ENCODE measurements around the gene SPRYD7.

The SPRYD7 gene

GRCh38 chr13:49897713-49898112, 38.4 kb downstream of the SPRYD7 start:
- H2AFZ ChIP-seq (ENCODE audit: low read length, unreplicated experiment): no peak overlapping the region

DNA sequence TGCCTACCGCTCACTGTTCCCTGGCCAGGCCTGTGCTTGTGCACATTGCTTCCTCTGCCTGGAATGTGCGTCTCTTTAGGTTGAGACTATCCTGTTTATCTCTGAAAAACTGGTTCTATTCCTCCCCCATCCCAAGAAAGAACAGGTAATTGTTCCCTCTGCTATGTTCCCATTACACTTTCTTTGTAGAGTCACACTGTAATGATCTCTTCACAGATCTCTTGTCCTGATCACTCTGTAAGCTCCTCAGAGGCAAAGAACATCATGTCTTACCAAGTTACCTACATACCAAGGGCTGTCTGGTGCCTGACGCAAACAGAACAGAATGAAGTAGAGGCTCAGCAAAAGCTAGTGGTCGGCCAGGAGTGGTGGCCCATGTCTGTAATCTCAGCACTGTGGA, 40.3 kb downstream of the SPRYD7 start:
- no peaks in the 10 kb centered on the region for H3K36me3 ChIP-seq (ENCODE audit: insufficient read depth, low read length)
- no peaks in the 10 kb centered on the region for H3K27me3 ChIP-seq (ENCODE audit: insufficient read depth, low read length)
- H3K4me3 ChIP-seq (ENCODE audit: low read depth, low read length): no peak overlapping the region
- H3K4me1 ChIP-seq (ENCODE audit: control insufficient read depth, insufficient read depth, low read length, unreplicated experiment): no peaks in the 10 kb centered on the region
- no peak overlapping the region for H2AFZ ChIP-seq (ENCODE audit: low read length, unreplicated experiment)
- no peak overlapping the region for H3K27ac ChIP-seq (ENCODE audit: low read depth, low read length)
- no peaks in the 10 kb centered on the region for H3K79me2 ChIP-seq (ENCODE audit: control insufficient read depth, insufficient read depth, low read length, unreplicated experiment)

More at GRCh38 chr13:49897713-49898112, 38.4 kb downstream of the SPRYD7 start:
- H3K4me1 ChIP-seq (ENCODE audit: control insufficient read depth, insufficient read depth, low read length, unreplicated experiment): no peaks in the 10 kb centered on the region
- no peak overlapping the region for H3K27ac ChIP-seq (ENCODE audit: low read depth, low read length)
- H3K27me3 ChIP-seq (ENCODE audit: insufficient read depth, low read length): no peaks in the 10 kb centered on the region
- H3K36me3 ChIP-seq (ENCODE audit: insufficient read depth, low read length): no peaks in the 10 kb centered on the region
- no peak overlapping the region for H3K4me3 ChIP-seq (ENCODE audit: low read depth, low read length)
- no peaks in the 10 kb centered on the region for H3K79me2 ChIP-seq (ENCODE audit: control insufficient read depth, insufficient read depth, low read length, unreplicated experiment)

DNA sequence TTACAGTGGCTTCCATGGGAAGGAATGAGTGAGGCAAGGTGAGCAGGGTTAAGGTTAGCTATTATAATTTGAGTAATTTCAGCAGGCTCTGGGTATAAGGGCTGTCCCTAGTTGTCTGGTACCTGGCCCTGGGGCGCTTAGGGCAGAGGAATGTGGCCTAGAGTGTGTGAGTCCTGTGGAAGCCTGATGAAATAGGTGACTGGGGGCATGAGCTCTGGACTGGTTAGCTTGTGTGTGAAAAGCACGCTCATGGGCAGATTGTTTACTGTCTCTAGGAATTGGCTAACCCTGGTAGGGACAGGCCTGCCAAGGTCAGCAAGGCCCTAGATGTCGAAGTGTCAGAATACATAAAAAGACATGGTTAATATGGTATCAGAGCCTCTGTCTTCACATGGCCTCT, 42.5 kb downstream of the SPRYD7 start:
- Histone ChIP-seq H3K4me1 (ENCODE audit: control insufficient read depth, insufficient read depth, low read length, unreplicated experiment) (no peaks in the 10 kb centered on the region), H3K27ac (ENCODE audit: low read depth, low read length) (no peak overlapping the region), H2AFZ (ENCODE audit: low read length, unreplicated experiment) (no peak overlapping the region), H3K79me2 (ENCODE audit: control insufficient read depth, insufficient read depth, low read length, unreplicated experiment) (no peaks in the 10 kb centered on the region), H3K36me3 (ENCODE audit: insufficient read depth, low read length) (no peaks in the 10 kb centered on the region), H3K4me3 (ENCODE audit: low read depth, low read length) (no peak overlapping the region), H3K27me3 (ENCODE audit: insufficient read depth, low read length) (no peaks in the 10 kb centered on the region)

DNA sequence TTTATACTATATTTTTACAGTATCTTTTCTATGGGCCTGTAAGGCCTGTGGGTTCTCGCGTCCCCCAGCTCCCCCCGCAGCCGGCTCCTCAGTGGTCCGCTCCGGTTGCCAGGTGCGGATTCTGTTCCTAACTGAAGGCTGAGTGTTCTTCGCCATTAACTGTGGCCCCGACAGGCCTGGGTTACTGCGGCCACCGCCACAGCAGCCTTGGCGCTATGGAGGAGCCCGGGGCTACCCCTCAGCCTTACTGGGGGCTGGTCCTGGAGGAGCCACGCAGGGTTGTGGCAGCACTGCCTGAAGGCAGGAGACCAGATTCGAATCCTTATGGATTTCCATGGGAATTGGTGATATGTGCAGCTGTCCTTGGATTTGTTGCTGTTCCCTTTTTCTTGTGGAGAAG, 45.8 kb downstream of the SPRYD7 start:
- no peak overlapping the region for H3K27ac ChIP-seq (ENCODE audit: low read depth, low read length)
- no peak overlapping the region for H2AFZ ChIP-seq (ENCODE audit: low read length, unreplicated experiment)
- H3K4me3 ChIP-seq (ENCODE audit: low read depth, low read length): no peak overlapping the region
- no peaks in the 10 kb centered on the region for H3K79me2 ChIP-seq (ENCODE audit: control insufficient read depth, insufficient read depth, low read length, unreplicated experiment)
- no peaks in the 10 kb centered on the region for H3K27me3 ChIP-seq (ENCODE audit: insufficient read depth, low read length)
- H3K4me1 ChIP-seq (ENCODE audit: control insufficient read depth, insufficient read depth, low read length, unreplicated experiment): no peaks in the 10 kb centered on the region
- H3K36me3 ChIP-seq (ENCODE audit: insufficient read depth, low read length): no peaks in the 10 kb centered on the region

DNA sequence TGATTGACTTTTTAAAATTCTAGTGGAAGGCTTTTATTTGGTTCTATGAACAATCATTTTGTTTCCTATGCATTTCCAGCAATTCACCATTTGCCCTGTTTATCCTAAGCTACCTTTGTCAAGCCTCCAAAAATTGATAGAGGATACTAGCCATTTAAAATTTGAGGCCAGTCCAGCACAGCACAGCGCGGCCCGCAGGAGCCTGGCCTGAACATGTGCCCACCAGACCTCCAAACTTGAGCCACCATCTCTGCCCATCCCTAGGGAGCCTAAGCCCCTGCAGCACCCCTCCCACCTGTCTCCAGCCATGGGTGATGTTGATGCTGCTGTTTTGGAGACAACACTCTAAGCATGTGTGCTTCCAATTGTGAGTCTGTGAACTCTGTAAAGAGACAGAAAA, 57.5 kb downstream of the SPRYD7 start:
- Histone ChIP-seq H3K27me3 (ENCODE audit: insufficient read depth, low read length) (no peaks in the 10 kb centered on the region), H2AFZ (ENCODE audit: low read length, unreplicated experiment) (no peak overlapping the region), H3K79me2 (ENCODE audit: control insufficient read depth, insufficient read depth, low read length, unreplicated experiment) (no peaks in the 10 kb centered on the region), H3K27ac (ENCODE audit: low read depth, low read length) (no peak overlapping the region), H3K36me3 (ENCODE audit: insufficient read depth, low read length) (no peaks in the 10 kb centered on the region), H3K4me1 (ENCODE audit: control insufficient read depth, insufficient read depth, low read length, unreplicated experiment) (no peaks in the 10 kb centered on the region), H3K4me3 (ENCODE audit: low read depth, low read length) (no peak overlapping the region)

DNA sequence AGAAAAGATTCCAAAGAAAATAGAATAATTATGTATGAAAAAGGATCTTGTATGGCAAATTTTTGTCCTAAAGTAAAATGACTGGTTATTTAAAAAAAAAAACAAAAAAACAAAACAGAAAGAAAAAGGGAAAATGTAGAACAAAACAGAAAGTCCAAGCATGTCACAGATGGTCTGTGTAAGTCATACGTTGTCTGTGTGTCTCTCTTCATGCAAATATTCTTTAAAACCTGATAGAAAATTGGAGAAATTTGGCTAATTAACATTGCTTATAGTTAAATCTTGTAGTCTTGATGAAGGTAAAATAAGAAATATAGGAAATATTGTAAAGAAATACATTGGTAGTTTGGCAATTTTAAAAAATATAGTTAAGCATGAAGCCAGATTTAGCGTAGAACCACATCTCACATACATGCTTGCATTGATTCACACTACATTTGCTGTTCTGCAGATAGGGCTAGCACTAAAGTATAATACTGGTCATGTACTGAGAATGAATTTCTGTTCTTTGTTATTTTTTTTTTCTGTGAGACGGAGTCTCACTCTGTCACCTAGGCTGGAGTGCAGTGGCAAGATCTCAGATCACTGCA, 58.4 kb downstream of the SPRYD7 start:
- no peaks in the 10 kb centered on the region for H3K4me1 ChIP-seq (ENCODE audit: control insufficient read depth, insufficient read depth, low read length, unreplicated experiment)
- H3K4me3 ChIP-seq (ENCODE audit: low read depth, low read length): no peak overlapping the region
- no peaks in the 10 kb centered on the region for H3K36me3 ChIP-seq (ENCODE audit: insufficient read depth, low read length)
- H2AFZ ChIP-seq (ENCODE audit: low read length, unreplicated experiment): no peak overlapping the region
- no peaks in the 10 kb centered on the region for H3K79me2 ChIP-seq (ENCODE audit: control insufficient read depth, insufficient read depth, low read length, unreplicated experiment)
- no peak overlapping the region for H3K27ac ChIP-seq (ENCODE audit: low read depth, low read length)
- no peaks in the 10 kb centered on the region for H3K27me3 ChIP-seq (ENCODE audit: insufficient read depth, low read length)

GRCh38 chr13:49874430-49874829, 61.7 kb downstream of the SPRYD7 start:
- Histone ChIP-seq H3K36me3 (ENCODE audit: insufficient read depth, low read length) (no peaks in the 10 kb centered on the region), H3K79me2 (ENCODE audit: control insufficient read depth, insufficient read depth, low read length, unreplicated experiment) (no peaks in the 10 kb centered on the region), H3K4me3 (ENCODE audit: low read depth, low read length) (no peak overlapping the region), H2AFZ (ENCODE audit: low read length, unreplicated experiment) (no peak overlapping the region), H3K4me1 (ENCODE audit: control insufficient read depth, insufficient read depth, low read length, unreplicated experiment) (no peaks in the 10 kb centered on the region), H3K27ac (ENCODE audit: low read depth, low read length) (no peak overlapping the region), H3K27me3 (ENCODE audit: insufficient read depth, low read length) (no peaks in the 10 kb centered on the region)

DNA sequence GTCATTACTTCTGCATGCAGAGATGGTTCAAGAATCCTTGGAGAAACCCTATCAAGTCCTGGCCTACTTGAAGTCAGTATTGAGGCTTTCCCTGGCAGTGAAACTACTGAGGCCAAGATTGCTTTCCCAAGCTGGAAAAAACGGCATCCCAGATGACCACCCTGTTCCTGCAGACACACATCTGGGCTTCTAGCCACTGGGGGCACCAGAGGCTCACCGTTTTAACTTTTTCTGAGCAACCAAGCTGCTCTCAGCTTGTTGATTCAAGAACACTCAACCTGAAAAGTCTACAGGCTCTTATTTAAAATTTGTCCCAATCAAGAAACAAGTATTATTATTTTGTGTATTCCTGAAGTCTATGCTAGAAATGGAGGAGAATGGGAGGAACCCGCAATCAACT, 66.6 kb downstream of the SPRYD7 start:
- no peak overlapping the region for H2AFZ ChIP-seq (ENCODE audit: low read length, unreplicated experiment)
- H3K27ac ChIP-seq (ENCODE audit: low read depth, low read length): no peak overlapping the region
- H3K4me3 ChIP-seq (ENCODE audit: low read depth, low read length): no peak overlapping the region
- no peaks in the 10 kb centered on the region for H3K27me3 ChIP-seq (ENCODE audit: insufficient read depth, low read length)
- no peaks in the 10 kb centered on the region for H3K36me3 ChIP-seq (ENCODE audit: insufficient read depth, low read length)
- H3K79me2 ChIP-seq (ENCODE audit: control insufficient read depth, insufficient read depth, low read length, unreplicated experiment): no peaks in the 10 kb centered on the region
- H3K4me1 ChIP-seq (ENCODE audit: control insufficient read depth, insufficient read depth, low read length, unreplicated experiment): no peaks in the 10 kb centered on the region

DNA sequence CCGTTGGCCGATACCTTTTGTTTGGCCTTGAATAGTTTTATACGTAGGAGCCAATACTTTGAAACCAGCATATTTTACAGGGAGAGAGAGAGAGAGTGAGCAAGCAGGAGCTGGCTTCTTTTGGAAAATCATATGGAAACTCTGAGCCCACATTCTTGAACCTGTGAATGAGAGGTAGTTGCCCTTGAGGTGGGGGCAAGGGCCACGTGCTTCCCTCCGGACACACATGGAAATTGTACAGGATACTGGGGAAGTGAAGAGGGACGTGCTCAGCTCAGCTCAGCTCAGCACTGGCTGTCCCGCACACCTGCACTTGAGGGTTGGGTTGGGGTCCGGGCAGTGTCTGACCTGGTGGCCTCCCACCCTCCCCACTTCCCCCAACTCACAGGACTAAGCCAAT, 68.3 kb downstream of the SPRYD7 start:
- no peak overlapping the region for H3K4me3 ChIP-seq (ENCODE audit: low read depth, low read length)
- H3K4me1 ChIP-seq (ENCODE audit: control insufficient read depth, insufficient read depth, low read length, unreplicated experiment): no peaks in the 10 kb centered on the region
- no peaks in the 10 kb centered on the region for H3K79me2 ChIP-seq (ENCODE audit: control insufficient read depth, insufficient read depth, low read length, unreplicated experiment)
- H2AFZ ChIP-seq (ENCODE audit: low read length, unreplicated experiment): no peak overlapping the region
- H3K36me3 ChIP-seq (ENCODE audit: insufficient read depth, low read length): no peaks in the 10 kb centered on the region
- no peak overlapping the region for H3K27ac ChIP-seq (ENCODE audit: low read depth, low read length)
- H3K27me3 ChIP-seq (ENCODE audit: insufficient read depth, low read length): no peaks in the 10 kb centered on the region

DNA sequence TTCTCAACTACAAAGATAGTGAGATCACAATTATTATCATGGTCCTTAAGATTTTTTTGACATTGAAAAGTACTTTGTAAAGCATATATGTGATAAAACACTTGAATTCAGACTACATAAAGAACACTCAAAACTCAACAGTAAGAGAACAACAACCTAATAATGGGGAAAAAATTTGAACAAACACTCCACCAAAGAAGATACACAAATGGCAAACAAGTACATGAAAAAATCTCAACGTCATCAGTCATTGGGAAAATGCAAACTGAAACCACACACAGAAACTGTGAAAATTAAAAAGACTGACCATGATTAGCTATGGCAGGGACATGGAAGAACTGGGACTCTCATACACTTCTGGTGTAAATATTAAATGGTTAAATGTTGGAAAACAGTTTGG, 70.9 kb downstream of the SPRYD7 start:
- Histone ChIP-seq H3K4me1 (ENCODE audit: control insufficient read depth, insufficient read depth, low read length, unreplicated experiment) (no peaks in the 10 kb centered on the region), H3K27ac (ENCODE audit: low read depth, low read length) (no peak overlapping the region), H3K36me3 (ENCODE audit: insufficient read depth, low read length) (no peaks in the 10 kb centered on the region), H3K27me3 (ENCODE audit: insufficient read depth, low read length) (no peaks in the 10 kb centered on the region), H3K79me2 (ENCODE audit: control insufficient read depth, insufficient read depth, low read length, unreplicated experiment) (no peaks in the 10 kb centered on the region), H3K4me3 (ENCODE audit: low read depth, low read length) (no peak overlapping the region), H2AFZ (ENCODE audit: low read length, unreplicated experiment) (no peak overlapping the region)

- H2AFZ ChIP-seq (ENCODE audit: low read length, unreplicated experiment): no peak overlapping the region
- H3K36me3 ChIP-seq (ENCODE audit: insufficient read depth, low read length): no peaks in the 10 kb centered on the region
- no peaks in the 10 kb centered on the region for H3K27me3 ChIP-seq (ENCODE audit: insufficient read depth, low read length)
- no peak overlapping the region for H3K27ac ChIP-seq (ENCODE audit: low read depth, low read length)
- no peaks in the 10 kb centered on the region for H3K4me1 ChIP-seq (ENCODE audit: control insufficient read depth, insufficient read depth, low read length, unreplicated experiment)
- H3K4me3 ChIP-seq (ENCODE audit: low read depth, low read length): no peak overlapping the region
- H3K79me2 ChIP-seq (ENCODE audit: control insufficient read depth, insufficient read depth, low read length, unreplicated experiment): no peaks in the 10 kb centered on the region
Measured at GRCh38 chr13:49864509-49864908, 71.6 kb downstream of the SPRYD7 start.

All from ACC112 (cell line).